Mucosa of stomach (tissue), 1 donor: ENCODE results near the gene CCT8.
"Not testable (repeated sequence)": the region's sequence is repeated elsewhere in the genome, so short reads cannot be mapped to it uniquely, and the experiment has no call there.

ENCODE experiments used
- H3K27me3 ChIP-seq: one replicate; pipeline ENCODE4 v1.7.0; 2013; ENCODE audit warnings: mild to moderate bottlenecking, low read length; ENCODE audit not compliant: control insufficient read depth, insufficient read depth
- H3K36me3 ChIP-seq: one replicate; pipeline ENCODE4 v1.7.0; 2013; ENCODE audit warnings: low read length; ENCODE audit not compliant: control insufficient read depth, insufficient read depth
- H3K4me1 ChIP-seq: one replicate; pipeline ENCODE4 v1.7.0; 2013; ENCODE audit warnings: mild to moderate bottlenecking, low read length; ENCODE audit not compliant: control insufficient read depth, insufficient read depth
- H3K4me3 ChIP-seq: one replicate; pipeline ENCODE4 v1.7.0; 2013; ENCODE audit warnings: low read length
- H3K9ac ChIP-seq: one replicate; pipeline ENCODE4 v1.7.0; 2013; ENCODE audit warnings: mild to moderate bottlenecking, low read length, moderate library complexity
- H3K9me3 ChIP-seq: one replicate; pipeline ENCODE4 v1.7.0; 2013; ENCODE audit warnings: mild to moderate bottlenecking, low read length, moderate library complexity; ENCODE audit not compliant: control insufficient read depth
- donor health status: Pancreatic carcinoma.

Gene CCT8

GRCh38 chr21:29033871-29034270 is 39.6 kb downstream of the CCT8 start:
- peaks cover 16% of the 10 kb centered on the region for H3K36me3 ChIP-seq
- no peak overlapping the region for H3K9ac ChIP-seq
- no peak overlapping the region for H3K4me3 ChIP-seq
- no peaks in the 10 kb centered on the region for H3K9me3 ChIP-seq
- no peaks in the 10 kb centered on the region for H3K27me3 ChIP-seq
- H3K4me1 ChIP-seq, result no peaks in the 10 kb centered on the region

GRCh38 chr21:29033301-29033700 is 40.1 kb downstream of the CCT8 start:
- Histone ChIP-seq H3K4me3 (no peak overlapping the region), H3K4me1 (no peaks in the 10 kb centered on the region), H3K9ac (no peak overlapping the region), H3K36me3 (peaks cover 16% of the 10 kb centered on the region), H3K27me3 (no peaks in the 10 kb centered on the region), H3K9me3 (no peaks in the 10 kb centered on the region)

GRCh38 chr21:29030909-29031308 is 42.5 kb downstream of the CCT8 start:
- Histone ChIP-seq H3K4me3 (no peak overlapping the region), H3K9me3 (no peaks in the 10 kb centered on the region), H3K4me1 (peaks cover under 1% of the 10 kb centered on the region), H3K9ac (no peak overlapping the region), H3K36me3 (peaks cover 7% of the 10 kb centered on the region), H3K27me3 (no peaks in the 10 kb centered on the region)

DNA sequence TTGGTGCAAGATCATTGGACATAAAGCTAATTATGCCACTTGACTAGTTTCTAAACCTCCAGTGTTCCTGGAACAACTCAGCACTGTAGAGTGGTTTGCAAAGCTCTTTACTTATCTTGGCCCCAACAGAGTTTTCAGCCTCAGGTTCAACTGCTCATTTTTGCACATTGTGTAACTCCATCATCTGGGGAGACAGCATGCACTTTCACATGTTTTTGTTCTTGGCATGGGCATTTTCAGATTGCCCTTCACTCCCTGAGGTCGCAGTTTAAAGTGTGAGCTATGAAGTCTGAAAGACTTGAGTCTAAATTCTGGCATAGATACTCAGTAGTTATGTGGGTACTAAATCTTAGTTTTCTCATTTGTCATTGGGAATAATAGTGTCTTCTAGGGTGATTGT is 43.9 kb downstream of the CCT8 start:
- Histone ChIP-seq H3K36me3 (peaks cover 7% of the 10 kb centered on the region), H3K9me3 (no peaks in the 10 kb centered on the region), H3K4me3 (no peak overlapping the region), H3K27me3 (no peaks in the 10 kb centered on the region), H3K4me1 (peaks cover 8% of the 10 kb centered on the region), H3K9ac (no peak overlapping the region)

- H3K27me3 ChIP-seq, result no peaks in the 10 kb centered on the region
- peak overlapping the region; percentile 91 for H3K9ac ChIP-seq
- no peaks in the 10 kb centered on the region for H3K9me3 ChIP-seq
- H3K4me3 ChIP-seq, result peak overlapping the region; percentile 94
- peaks cover 8% of the 10 kb centered on the region for H3K4me1 ChIP-seq
- H3K36me3 ChIP-seq, result no peaks in the 10 kb centered on the region
Measured at GRCh38 chr21:29025328-29025713, 48.1 kb downstream of the CCT8 start.

GRCh38 chr21:29024474-29025327 is 48.7 kb downstream of the CCT8 start, which contains the start of gene USP16:
Gene USP16 (plus strand): TSS chr21:29024668. CDS start chr21:29027914, 3,246 bp downstream.
- Histone ChIP-seq H3K36me3 (no peaks in the 10 kb centered on the region), H3K4me1 (peaks cover 8% of the 10 kb centered on the region), H3K4me3 (peak within 1 kb of the TSS; percentile 94), H3K9me3 (no peaks in the 10 kb centered on the region), H3K9ac (peak within 1 kb of the TSS; percentile 91), H3K27me3 (no peaks in the 10 kb centered on the region)

DNA sequence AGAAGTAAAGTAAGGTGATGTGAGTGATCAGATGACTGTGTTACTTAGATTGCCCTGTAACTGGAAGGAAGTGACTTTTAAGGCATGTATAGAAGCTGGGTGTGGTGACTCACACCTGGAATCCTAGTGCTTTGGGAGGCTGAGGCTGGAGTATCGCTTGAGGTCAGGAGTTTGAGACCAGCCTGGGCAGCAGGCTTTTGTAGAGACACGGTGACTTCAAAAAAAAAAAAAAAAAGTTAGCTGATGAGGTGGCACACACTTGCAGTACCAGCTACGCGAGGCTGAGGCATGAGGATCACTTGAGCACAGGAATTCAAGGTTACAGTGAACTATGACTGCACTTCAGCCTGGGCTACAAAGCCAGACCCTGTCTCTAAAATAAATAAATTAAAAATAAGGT is 51.3 kb downstream of the CCT8 start:
- H3K9me3 ChIP-seq, result no peaks in the 10 kb centered on the region
- no peaks in the 10 kb centered on the region for H3K36me3 ChIP-seq
- H3K4me1 ChIP-seq, result peaks cover 18% of the 10 kb centered on the region
- H3K4me3 ChIP-seq, result no peak overlapping the region
- no peaks in the 10 kb centered on the region for H3K27me3 ChIP-seq
- H3K9ac ChIP-seq, result no peak overlapping the region

DNA sequence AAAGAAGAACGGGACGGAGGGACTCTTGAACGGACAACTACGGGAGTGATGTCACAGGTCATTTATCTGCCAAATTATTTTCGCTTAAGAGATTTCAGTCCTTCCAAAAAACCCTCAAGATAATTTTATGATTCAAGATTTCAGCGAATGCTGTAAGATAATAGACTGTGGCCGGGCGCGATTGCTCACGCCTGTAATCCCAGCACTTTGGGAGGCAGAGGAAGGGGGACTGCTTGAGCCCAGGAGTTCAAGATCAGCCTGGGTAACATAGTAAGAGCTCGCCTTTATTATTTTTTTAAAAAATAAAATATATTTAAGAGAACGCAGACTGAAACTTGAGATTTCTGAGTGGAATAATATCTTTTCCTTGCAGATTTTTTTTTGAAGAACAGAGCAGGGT is 54.9 kb downstream of the CCT8 start:
- Histone ChIP-seq H3K36me3 (no peaks in the 10 kb centered on the region), H3K4me1 (peaks cover 10% of the 10 kb centered on the region)

DNA sequence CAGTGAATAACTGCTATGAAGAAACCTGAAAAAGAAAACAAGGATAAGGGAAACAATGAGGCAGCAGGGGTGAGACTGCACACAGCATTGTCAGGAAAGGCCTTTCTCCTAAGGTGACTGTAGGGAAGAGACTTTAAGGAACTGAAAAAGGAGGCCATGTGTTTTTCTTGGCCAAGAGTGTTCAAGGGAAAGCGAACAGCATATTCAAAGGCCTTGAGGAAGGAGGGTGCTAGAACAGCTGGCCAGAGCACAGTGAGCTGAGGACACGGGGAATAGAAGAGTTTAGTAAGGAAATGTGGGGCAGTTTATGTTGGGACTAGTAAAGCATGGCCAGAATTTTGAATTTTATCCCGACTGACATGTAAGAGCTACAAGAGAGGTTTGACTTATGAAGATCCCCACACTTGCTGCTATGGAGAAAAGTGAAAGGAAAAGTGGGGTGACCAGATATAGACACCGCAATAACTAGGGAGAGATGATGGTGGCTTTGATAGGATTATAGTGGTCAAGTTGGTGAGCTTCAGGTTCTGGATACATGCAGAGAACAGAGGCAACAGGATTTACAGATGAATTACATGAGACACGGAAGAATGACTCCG is 55.7 kb downstream of the CCT8 start:
- no peaks in the 10 kb centered on the region for H3K36me3 ChIP-seq
- peak overlapping the region; percentile 82 for H3K9ac ChIP-seq
- H3K27me3 ChIP-seq, result no peaks in the 10 kb centered on the region
- H3K4me3 ChIP-seq, result peak overlapping the region; percentile 18
- peaks cover 10% of the 10 kb centered on the region for H3K4me1 ChIP-seq
- H3K9me3 ChIP-seq, result no peaks in the 10 kb centered on the region

More for the DNA sequence above, 54.9 kb downstream of the CCT8 start:
- Histone ChIP-seq H3K27me3 (no peaks in the 10 kb centered on the region), H3K9me3 (no peaks in the 10 kb centered on the region), H3K9ac (peak overlapping the region; percentile 82), H3K4me3 (peak overlapping the region; percentile 96)

DNA sequence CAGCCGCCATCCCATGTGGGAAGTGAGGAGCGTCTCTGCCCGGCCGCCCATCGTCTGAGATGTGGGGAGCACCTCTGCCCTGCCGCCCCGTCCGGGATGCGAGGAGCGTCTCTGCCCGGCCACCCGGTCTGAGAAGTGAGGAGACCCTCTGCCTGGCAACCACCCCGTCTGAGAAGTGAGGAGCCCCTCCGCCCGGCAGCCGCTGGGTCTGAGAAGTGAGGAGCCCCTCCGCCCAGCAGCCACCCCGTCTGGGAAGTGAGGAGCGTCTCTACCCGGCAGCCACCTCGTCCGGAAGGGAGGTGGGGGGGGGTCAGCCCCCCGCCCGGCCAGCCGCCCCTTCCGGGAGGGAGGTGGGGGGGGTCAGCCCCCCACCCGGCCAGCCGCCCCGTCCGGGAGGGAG is 62.2 kb downstream of the CCT8 start:
- H3K27me3 ChIP-seq, H3K4me1 ChIP-seq, H3K9me3 ChIP-seq, H3K9ac ChIP-seq, H3K36me3 ChIP-seq, H3K4me3 ChIP-seq: not testable (repeated sequence)

DNA sequence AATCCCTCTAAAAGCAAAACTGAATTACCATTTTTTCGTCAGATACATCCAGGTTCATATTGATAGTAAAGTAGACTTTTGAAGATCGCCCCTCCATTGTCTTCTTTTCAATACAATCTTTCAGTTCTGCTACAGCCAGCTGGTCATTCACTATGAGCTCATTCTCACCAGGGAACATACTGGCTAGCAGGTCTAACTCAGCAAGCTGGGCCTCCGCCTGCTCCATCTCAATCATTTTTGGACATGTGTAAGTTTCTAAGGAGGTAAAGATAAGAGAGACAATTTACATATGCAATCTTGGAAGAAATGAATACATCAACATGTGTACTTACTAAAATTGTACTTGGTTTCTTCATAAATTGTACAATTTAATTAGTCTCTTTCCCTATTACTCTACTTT is 65.1 kb downstream of the CCT8 start:
- Histone ChIP-seq H3K4me3 (no peak overlapping the region), H3K9me3 (no peaks in the 10 kb centered on the region), H3K4me1 (no peaks in the 10 kb centered on the region), H3K27me3 (no peaks in the 10 kb centered on the region), H3K36me3 (no peaks in the 10 kb centered on the region), H3K9ac (no peak overlapping the region)

GRCh38 chr21:29007810-29008209 is 65.6 kb downstream of the CCT8 start:
- no peak overlapping the region for H3K9ac ChIP-seq
- no peak overlapping the region for H3K4me3 ChIP-seq
- H3K27me3 ChIP-seq, result no peaks in the 10 kb centered on the region
- no peaks in the 10 kb centered on the region for H3K9me3 ChIP-seq
- no peaks in the 10 kb centered on the region for H3K4me1 ChIP-seq
- no peaks in the 10 kb centered on the region for H3K36me3 ChIP-seq
